Activated B cell treated with CpG ODN at 0.5 μM for 24 hours (primary cell): ENCODE data around the gene MAPK14. TPM values are rescaled to one million over a fixed set of nuclear protein-coding genes. Genes with fewer than 3 reads are reported as not detected.

Experiments used
- ATAC-seq: fragments of 200-7000 bp; cut with Tn5 transposase; one replicate; pipeline ENCODE4 v1.10.0; 2021; ENCODE audit warnings: low read depth, mild to moderate bottlenecking, moderate library complexity
- CTCF ChIA-PET: fragments of 350-600 bp; sonication (Branson Sonifier 250); formaldehyde crosslinking; loops from one replicate; lab custom pipeline; 2021; ENCODE audit warnings: antibody characterized with exemption; lab: Charles Lee
- POLR2A ChIA-PET: fragments of 350-600 bp; sonication (Branson Sonifier 250); formaldehyde crosslinking; loops from one replicate; lab custom pipeline; 2021; ENCODE audit warnings: antibody characterized with exemption; lab: Charles Lee
- DNase-seq: peaks from one replicate; pipeline ENCODE4 v3.0.0; 2022
- H3K27ac Mint-ChIP-seq: one replicate; pipeline ENCODE4 v1.8.0; 2020; ENCODE audit warnings: mixed read lengths
- H3K27me3 Mint-ChIP-seq: one replicate; pipeline ENCODE4 v1.8.0; 2021; ENCODE audit warnings: mixed read lengths
- H3K36me3 Mint-ChIP-seq: one replicate; pipeline ENCODE4 v1.8.0; 2021; ENCODE audit warnings: low read depth, mixed read lengths
- H3K4me1 Mint-ChIP-seq: one replicate; pipeline ENCODE4 v1.8.0; 2021; ENCODE audit warnings: mixed read lengths
- H3K4me3 Mint-ChIP-seq: one replicate; pipeline ENCODE4 v1.8.0; 2020; ENCODE audit warnings: mild to moderate bottlenecking, mixed read lengths
- H3K9me3 Mint-ChIP-seq: one replicate; pipeline ENCODE4 v1.8.0; 2020; ENCODE audit warnings: mixed read lengths
- CTCF ChIP-seq: fragments of 200-600 bp; IDR thresholded peaks from one replicate; pipeline ENCODE4 v1.8.0; 2022; ENCODE audit warnings: antibody characterized with exemption, mild to moderate bottlenecking
- intact Hi-C: fragments of 100-400 bp; cut with micrococcal nuclease; formaldehyde crosslinking; loops from one replicate; pipeline ENCODE4 v1.15.1; 2024
- total RNA-seq: library from RNA; stranded (reverse); gene quantifications from 2 replicates; pipeline ENCODE4 v1.2.3, GENCODE V29; 2022

The MAPK14 gene
- total RNA-seq, 1 donor from 2014 or later, result 45.4 TPM

GRCh38 chr6:36034441-36034840 is 6.8 kb downstream of the MAPK14 start:
- Mint-ChIP-seq H3K36me3 (peaks cover 8% of the 10 kb centered on the region), H3K4me3 (no peak overlapping the region), H3K9me3 (no peaks in the 10 kb centered on the region), H3K4me1 (peaks cover 72% of the 10 kb centered on the region), H3K27ac (no peak overlapping the region), H3K27me3 (no peaks in the 10 kb centered on the region)
- DNase-seq (no peak), ATAC-seq (no peak)
- no peak for TF ChIP-seq CTCF
- POLR2A ChIA-PET, result no interaction called here
- intact Hi-C loops, result no loop called here
- CTCF ChIA-PET, result no interaction called here

- peaks cover 71% of the 10 kb centered on the region for H3K4me1 Mint-ChIP-seq
- H3K4me3 Mint-ChIP-seq, result no peak overlapping the region
- intact Hi-C loops, result no loop called here
- TF ChIP-seq CTCF, result no peak
- ChIA-PET POLR2A (interaction anchor here (0.6 kb wide), 1 partner anchor 161 kb away, joined by 4 read pairs; no protein-coding TSS in a partner anchor), CTCF (interaction anchor here (0.8 kb wide), 1 partner anchor 59 kb away, joined by 4 read pairs; no protein-coding TSS in a partner anchor)
- peaks cover 8% of the 10 kb centered on the region for H3K36me3 Mint-ChIP-seq
- DNase-seq, result no peak
- no peak overlapping the region for H3K27ac Mint-ChIP-seq
- no peak for ATAC-seq
- no peaks in the 10 kb centered on the region for H3K27me3 Mint-ChIP-seq
- no peaks in the 10 kb centered on the region for H3K9me3 Mint-ChIP-seq
These were observed 7.6 kb downstream of the MAPK14 start for GRCh38 chr6:36035225-36035624.

- ChIA-PET CTCF (interaction anchor here (1.0 kb wide), 1 partner anchor 11 kb away, joined by 5 read pairs; the partner anchor contains the start of gene MAPK14), POLR2A (interaction anchor here (1.1 kb wide), 1 partner anchor 10 kb away, joined by 6 read pairs; the partner anchor contains the start of gene MAPK14)
- H3K4me3 Mint-ChIP-seq, result no peak overlapping the region
- H3K36me3 Mint-ChIP-seq, result peaks cover 6% of the 10 kb centered on the region
- no peak for ATAC-seq
- intact Hi-C loops, result no loop called here
- H3K4me1 Mint-ChIP-seq, result peaks cover 67% of the 10 kb centered on the region
- peak overlapping the region; percentile 51 for H3K27ac Mint-ChIP-seq
- DNase-seq, result no peak
- no peak for TF ChIP-seq CTCF
- H3K9me3 Mint-ChIP-seq, result no peaks in the 10 kb centered on the region
- no peaks in the 10 kb centered on the region for H3K27me3 Mint-ChIP-seq
These were observed 10.7 kb downstream of the MAPK14 start for GRCh38 chr6:36038120-36038876.

GRCh38 chr6:36039112-36039511 is 11.5 kb downstream of the MAPK14 start:
- TF ChIP-seq CTCF, result no peak
- Mint-ChIP-seq H3K27ac (no peak overlapping the region), H3K9me3 (no peaks in the 10 kb centered on the region), H3K4me1 (peaks cover 59% of the 10 kb centered on the region), H3K36me3 (peaks cover 8% of the 10 kb centered on the region), H3K27me3 (no peaks in the 10 kb centered on the region), H3K4me3 (no peak overlapping the region)
- DNase-seq, result no peak
- intact Hi-C loops, result no loop called here
- POLR2A ChIA-PET, result no interaction called here
- no peak for ATAC-seq
- CTCF ChIA-PET, result no interaction called here

GRCh38 chr6:36040958-36041357 is 13.3 kb downstream of the MAPK14 start:
- TF ChIP-seq CTCF, result no peak
- peaks cover 5% of the 10 kb centered on the region for H3K36me3 Mint-ChIP-seq
- ChIA-PET POLR2A (no interaction called here), CTCF (no interaction called here)
- H3K27ac Mint-ChIP-seq, result no peak overlapping the region
- DNase-seq (no peak), ATAC-seq (no peak)
- intact Hi-C loops, result loop anchor here (2.0 kb wide), 1 partner anchor 14 kb away; no protein-coding TSS in a partner anchor
- no peaks in the 10 kb centered on the region for H3K27me3 Mint-ChIP-seq
- no peaks in the 10 kb centered on the region for H3K9me3 Mint-ChIP-seq
- no peak overlapping the region for H3K4me3 Mint-ChIP-seq
- H3K4me1 Mint-ChIP-seq, result peaks cover 58% of the 10 kb centered on the region
